ENCODE data around the gene MRPL50.

GRCh38 chr9:101446732-101447131, 48.3 kb upstream of the MRPL50 start:
- TF ChIP-seq REST (IDR thresholded peaks at IDR 0.05; ENCODE audit: low read depth) (no peak), EP300 (IDR thresholded peaks at IDR 0.05; ENCODE audit: borderline replicate concordance) (no peak), RAD21 (IDR thresholded peaks at IDR 0.05; ENCODE audit: low read depth) (no peak)
